Progenitor cell of endocrine pancreas (in vitro differentiated cells): ENCODE measurements around the gene SPEF1. TPM values are rescaled to one million over a fixed set of nuclear protein-coding genes. Genes with fewer than 3 reads are reported as not detected.

Source experiments
- DNase-seq: peaks from one replicate; pipeline ENCODE4 v3.0.0; 2021; ENCODE audit warnings: low spot score; ENCODE audit not compliant: unreplicated experiment
- H3K27ac Mint-ChIP-seq: 2 replicates; pipeline ENCODE4 v1.8.0; 2021; ENCODE audit warnings: mild to moderate bottlenecking, moderate library complexity, mixed read lengths
- H3K27me3 Mint-ChIP-seq: 2 replicates; pipeline ENCODE4 v1.8.0; 2021; ENCODE audit warnings: mixed read lengths
- H3K36me3 Mint-ChIP-seq: 2 replicates; pipeline ENCODE4 v1.8.0; 2022; ENCODE audit warnings: mixed read lengths; ENCODE audit not compliant: insufficient read depth
- H3K4me1 Mint-ChIP-seq: 2 replicates; pipeline ENCODE4 v1.8.0; 2021; ENCODE audit warnings: low read depth, mixed read lengths
- H3K4me3 Mint-ChIP-seq: 2 replicates; pipeline ENCODE4 v1.8.0; 2021; ENCODE audit warnings: low read depth, mild to moderate bottlenecking, moderate library complexity, mixed read lengths
- H3K9me3 Mint-ChIP-seq: 2 replicates; pipeline ENCODE4 v1.8.0; 2021; ENCODE audit warnings: low read depth, mixed read lengths
- total RNA-seq: library from RNA; stranded (reverse); gene quantifications from 2 replicates; pipeline ENCODE4 v1.2.1, GENCODE V29; 2021
- TF ChIP-seq, protein P1 (sequence below): fragments of 200-600 bp; sonication (generic); IDR thresholded peaks from one replicate; pipeline ENCODE4 v1.5.0; 2021; ENCODE audit warnings: antibody characterized with exemption, mild to moderate bottlenecking; ENCODE audit not compliant: unreplicated experiment

SPEF1 gene
- total RNA-seq, 1 donor from 2014 or later: 1.9 TPM

DNA sequence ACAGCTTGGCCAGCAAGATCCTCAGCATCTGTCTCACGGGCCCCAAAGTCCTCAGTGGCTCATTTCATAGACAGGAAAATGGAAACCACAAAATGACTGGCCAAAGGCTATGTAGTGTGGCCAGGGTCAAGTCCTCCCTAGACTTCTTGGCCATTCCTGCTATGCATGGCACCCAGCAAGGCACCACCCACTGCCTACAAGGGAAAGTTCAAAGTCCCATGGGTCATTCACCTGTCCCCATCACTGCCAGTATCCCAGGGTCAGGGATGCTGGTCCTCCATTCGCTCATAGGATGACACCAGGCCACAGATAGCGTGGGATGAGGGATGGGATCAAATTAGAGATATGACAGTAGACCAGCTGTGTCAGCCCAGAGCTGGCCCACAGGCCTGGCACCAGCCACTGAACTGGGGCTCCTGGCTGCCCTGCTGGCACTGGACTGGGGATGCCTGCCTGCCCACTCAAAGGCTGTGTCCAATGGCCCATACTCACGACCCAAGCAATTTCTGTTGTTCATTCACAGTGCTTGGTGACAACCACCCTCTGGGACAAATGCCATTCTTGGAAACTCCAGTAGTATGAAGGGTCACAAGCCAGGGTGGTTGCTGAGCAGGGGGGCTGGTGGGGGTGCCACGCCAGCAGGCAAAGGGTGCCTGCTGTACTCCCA lies 25.3 kb downstream of the SPEF1 start:
- no peak overlapping the region for H3K4me3 Mint-ChIP-seq
- H3K27me3 Mint-ChIP-seq: peaks cover 10% of the 10 kb centered on the region
- no peak overlapping the region for H3K27ac Mint-ChIP-seq
- peaks cover 1% of the 10 kb centered on the region for H3K4me1 Mint-ChIP-seq
- TF ChIP-seq, protein P1, sequence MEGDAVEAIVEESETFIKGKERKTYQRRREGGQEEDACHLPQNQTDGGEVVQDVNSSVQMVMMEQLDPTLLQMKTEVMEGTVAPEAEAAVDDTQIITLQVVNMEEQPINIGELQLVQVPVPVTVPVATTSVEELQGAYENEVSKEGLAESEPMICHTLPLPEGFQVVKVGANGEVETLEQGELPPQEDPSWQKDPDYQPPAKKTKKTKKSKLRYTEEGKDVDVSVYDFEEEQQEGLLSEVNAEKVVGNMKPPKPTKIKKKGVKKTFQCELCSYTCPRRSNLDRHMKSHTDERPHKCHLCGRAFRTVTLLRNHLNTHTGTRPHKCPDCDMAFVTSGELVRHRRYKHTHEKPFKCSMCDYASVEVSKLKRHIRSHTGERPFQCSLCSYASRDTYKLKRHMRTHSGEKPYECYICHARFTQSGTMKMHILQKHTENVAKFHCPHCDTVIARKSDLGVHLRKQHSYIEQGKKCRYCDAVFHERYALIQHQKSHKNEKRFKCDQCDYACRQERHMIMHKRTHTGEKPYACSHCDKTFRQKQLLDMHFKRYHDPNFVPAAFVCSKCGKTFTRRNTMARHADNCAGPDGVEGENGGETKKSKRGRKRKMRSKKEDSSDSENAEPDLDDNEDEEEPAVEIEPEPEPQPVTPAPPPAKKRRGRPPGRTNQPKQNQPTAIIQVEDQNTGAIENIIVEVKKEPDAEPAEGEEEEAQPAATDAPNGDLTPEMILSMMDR: no peak
- H3K36me3 Mint-ChIP-seq: peaks cover 3% of the 10 kb centered on the region
- no peak for DNase-seq
- H3K9me3 Mint-ChIP-seq: no peaks in the 10 kb centered on the region

DNA sequence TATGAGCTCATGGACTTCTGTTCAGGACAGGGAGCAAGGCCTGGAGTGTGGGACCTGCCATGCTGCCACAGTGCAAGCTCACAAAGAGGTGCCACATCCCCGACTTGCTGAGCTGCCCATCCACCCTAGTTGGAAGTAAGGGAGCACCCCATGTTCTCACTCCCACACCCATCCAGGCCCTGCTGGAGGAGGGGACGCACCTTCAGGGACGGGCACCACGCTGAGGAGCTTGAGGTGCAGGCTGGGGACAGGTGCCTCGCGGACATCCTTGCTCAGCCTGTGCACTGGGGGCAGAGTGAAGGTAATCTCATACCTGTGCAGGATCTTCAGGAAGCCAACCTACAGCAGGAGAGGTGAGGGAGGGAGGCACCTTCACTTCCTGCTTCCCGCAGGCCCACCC lies 26.0 kb downstream of the SPEF1 start:
- Mint-ChIP-seq H3K27ac (no peak overlapping the region), H3K4me3 (no peak overlapping the region), H3K27me3 (peaks cover 15% of the 10 kb centered on the region), H3K36me3 (peaks cover 3% of the 10 kb centered on the region), H3K9me3 (no peaks in the 10 kb centered on the region), H3K4me1 (peaks cover 1% of the 10 kb centered on the region)
- DNase-seq: no peak
- TF ChIP-seq, protein P1: no peak

DNA sequence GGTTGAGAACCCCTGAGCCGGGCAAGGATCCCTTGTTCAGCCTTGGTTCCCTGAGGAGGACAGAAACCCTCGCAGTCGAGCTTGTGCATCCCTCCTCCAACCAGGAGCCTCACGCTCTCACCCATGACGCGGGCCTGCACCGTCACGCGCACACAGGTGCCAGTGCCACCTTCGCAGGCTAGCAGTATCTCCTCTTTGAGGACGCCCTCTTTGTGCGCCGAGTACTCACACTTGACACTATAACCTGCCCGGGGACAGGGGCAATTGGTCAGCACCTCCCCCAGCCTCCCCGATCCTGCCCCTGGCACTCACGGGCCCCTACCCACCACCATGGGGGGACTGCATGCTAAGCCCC lies 27.0 kb downstream of the SPEF1 start:
- Mint-ChIP-seq H3K27ac (no peak overlapping the region), H3K36me3 (peaks cover 3% of the 10 kb centered on the region), H3K4me1 (peaks cover 1% of the 10 kb centered on the region), H3K27me3 (peaks cover 19% of the 10 kb centered on the region), H3K9me3 (no peaks in the 10 kb centered on the region), H3K4me3 (no peak overlapping the region)
- TF ChIP-seq, protein P1: no peak
- DNase-seq: no peak

DNA sequence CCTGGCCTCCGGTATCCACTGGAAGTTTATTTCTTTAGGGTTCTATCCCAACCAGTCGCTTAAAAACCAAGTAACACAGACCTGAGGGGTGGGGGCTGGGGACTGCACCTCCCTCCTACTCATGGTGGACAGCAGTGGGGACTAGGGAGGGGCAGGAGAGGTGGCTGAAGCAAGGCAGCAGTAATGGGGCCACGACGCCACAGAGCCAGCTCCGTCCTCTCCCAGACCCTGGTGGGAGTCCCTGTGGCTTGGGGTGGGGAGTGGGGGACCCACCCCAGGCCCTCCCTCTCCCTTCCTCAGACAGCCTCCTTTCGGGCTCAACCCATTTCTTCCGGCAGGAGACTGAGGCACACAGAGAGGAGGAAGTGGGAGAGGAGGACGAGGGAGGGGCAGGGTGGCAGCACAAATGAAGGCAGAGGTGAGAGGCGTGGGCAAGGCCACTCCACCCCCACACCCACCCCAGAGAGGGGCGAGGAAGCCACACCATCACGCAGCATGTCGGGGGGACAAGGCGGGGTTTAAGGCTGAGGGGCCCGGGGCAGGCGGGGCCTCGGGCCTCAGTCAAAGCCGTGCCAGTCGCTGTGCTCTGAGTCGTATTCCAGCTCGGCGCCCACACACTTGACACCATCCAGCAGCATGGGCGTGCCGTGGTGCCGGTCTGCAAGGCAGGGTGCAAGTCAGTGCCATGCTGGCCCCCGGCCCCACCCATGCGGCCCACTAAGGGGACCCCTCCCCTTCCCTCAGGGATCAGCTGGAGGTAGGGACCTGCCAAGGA lies 27.6 kb downstream of the SPEF1 start:
- no peak overlapping the region for H3K4me3 Mint-ChIP-seq
- H3K4me1 Mint-ChIP-seq: peaks cover 1% of the 10 kb centered on the region
- DNase-seq: no peak
- peaks cover 23% of the 10 kb centered on the region for H3K27me3 Mint-ChIP-seq
- TF ChIP-seq, protein P1: no peak
- H3K9me3 Mint-ChIP-seq: no peaks in the 10 kb centered on the region
- no peak overlapping the region for H3K27ac Mint-ChIP-seq
- peaks cover 3% of the 10 kb centered on the region for H3K36me3 Mint-ChIP-seq

DNA sequence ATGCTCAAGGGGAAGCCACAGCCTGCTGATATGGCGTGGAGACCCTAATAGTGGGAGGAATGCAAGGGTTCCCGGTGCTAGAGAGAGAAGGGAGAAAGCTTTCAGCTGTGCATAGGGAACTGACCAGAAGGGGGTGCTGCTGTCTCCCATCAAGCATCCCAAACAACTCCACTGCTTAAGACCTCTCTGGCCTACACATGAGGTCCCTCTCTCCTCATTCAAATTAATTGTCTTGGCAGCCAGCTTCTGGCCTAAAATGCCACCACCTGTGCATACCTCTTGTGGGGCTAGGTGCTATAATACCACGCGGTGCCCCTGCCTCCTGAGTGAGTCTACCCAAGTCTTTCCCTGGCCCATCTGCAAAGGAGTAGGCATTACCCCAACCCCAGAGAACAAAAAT lies 28.1 kb downstream of the SPEF1 start:
- Mint-ChIP-seq H3K4me1 (peaks cover 1% of the 10 kb centered on the region), H3K4me3 (no peak overlapping the region), H3K27me3 (peaks cover 29% of the 10 kb centered on the region), H3K36me3 (peaks cover 1% of the 10 kb centered on the region), H3K27ac (no peak overlapping the region), H3K9me3 (no peaks in the 10 kb centered on the region)
- no peak for DNase-seq
- TF ChIP-seq, protein P1: peak; percentile 65
